DMS153 (cell line): Measurements from ENCODE around the gene ADAMTSL1.

Source experiments
- DNase-seq: peaks from one replicate; lab custom pipeline; 2025; lab: John Stamatoyannopoulos, UW

The ADAMTSL1 gene

GRCh38 chr9:18699764-18700163 is 225.8 kb downstream of the ADAMTSL1 start:
- no peak for DNase-seq

- no peak for DNase-seq
Observed at GRCh38 chr9:18700714-18701113, 226.8 kb downstream of the ADAMTSL1 start.

- no peak for DNase-seq
Observed at GRCh38 chr9:18703151-18703900, 229.4 kb downstream of the ADAMTSL1 start.

GRCh38 chr9:18703901-18704379 is 230.0 kb downstream of the ADAMTSL1 start:
- DNase-seq: no peak

- DNase-seq: no peak
Observed at GRCh38 chr9:18705796-18706392, 231.9 kb downstream of the ADAMTSL1 start.

GRCh38 chr9:18706648-18707047 is 232.7 kb downstream of the ADAMTSL1 start:
- no peak for DNase-seq

GRCh38 chr9:18707061-18707461 is 233.1 kb downstream of the ADAMTSL1 start:
- no peak for DNase-seq

GRCh38 chr9:18707489-18708205 is 233.7 kb downstream of the ADAMTSL1 start:
- DNase-seq: no peak

- no peak for DNase-seq
Observed at GRCh38 chr9:18708429-18708828, 234.5 kb downstream of the ADAMTSL1 start.

- DNase-seq: no peak
Observed at GRCh38 chr9:18710065-18710464, 236.1 kb downstream of the ADAMTSL1 start.

GRCh38 chr9:18717759-18718158 is 243.8 kb downstream of the ADAMTSL1 start:
- DNase-seq: no peak

GRCh38 chr9:18718393-18718792 is 244.4 kb downstream of the ADAMTSL1 start:
- DNase-seq: no peak

- DNase-seq: no peak
Observed at GRCh38 chr9:18718932-18719331, 245.0 kb downstream of the ADAMTSL1 start.

- DNase-seq: no peak
Observed at GRCh38 chr9:18720691-18721090, 246.7 kb downstream of the ADAMTSL1 start.

GRCh38 chr9:18721267-18721994 is 247.5 kb downstream of the ADAMTSL1 start:
- peak; percentile 11 for DNase-seq

GRCh38 chr9:18721995-18722310 is 248.0 kb downstream of the ADAMTSL1 start:
- no peak for DNase-seq

GRCh38 chr9:18722882-18723281 is 248.9 kb downstream of the ADAMTSL1 start:
- no peak for DNase-seq

GRCh38 chr9:18723366-18723765 is 249.4 kb downstream of the ADAMTSL1 start:
- no peak for DNase-seq

GRCh38 chr9:18726546-18726945 is 252.6 kb downstream of the ADAMTSL1 start:
- no peak for DNase-seq

- no peak for DNase-seq
Observed at GRCh38 chr9:18727904-18728303, 254.0 kb downstream of the ADAMTSL1 start.

GRCh38 chr9:18728642-18729041 is 254.7 kb downstream of the ADAMTSL1 start:
- no peak for DNase-seq

GRCh38 chr9:18730241-18730640 is 256.3 kb downstream of the ADAMTSL1 start:
- no peak for DNase-seq
